DND-41 (cell line): ENCODE results near the gene RIN3.

Experiments
- ATAC-seq: fragments of 200-7000 bp; cut with Tn5 transposase; 3 replicates; pipeline ENCODE4 v1.9.1; 2021; ENCODE audit warnings: low read depth; ENCODE audit not compliant: insufficient read depth
- DNase-seq: peaks from one replicate; pipeline ENCODE4 v3.0.0-alpha.2; 2020
- H2AFZ ChIP-seq: 2 replicates; pipeline ENCODE4 v1.6.0; 2012; ENCODE audit warnings: low read depth, low read length
- H3K27ac ChIP-seq: 2 replicates; pipeline ENCODE4 v1.5.1; 2012; ENCODE audit warnings: low read length, inconsistent platforms
- H3K27me3 ChIP-seq: fragments of 200-600 bp; sonication (generic); 2 replicates; pipeline ENCODE4 v1.6.0; 2012; ENCODE audit warnings: low read length, mild to moderate bottlenecking, inconsistent platforms; ENCODE audit not compliant: insufficient read depth, poor library complexity
- H3K36me3 ChIP-seq: 2 replicates; pipeline ENCODE4 v1.5.1; 2012; ENCODE audit warnings: low read length, inconsistent platforms; ENCODE audit not compliant: insufficient read depth
- H3K4me1 ChIP-seq: 2 replicates; pipeline ENCODE4 v1.5.1; 2012; ENCODE audit warnings: mild to moderate bottlenecking, low read length; ENCODE audit not compliant: insufficient read depth
- H3K4me2 ChIP-seq: 2 replicates; pipeline ENCODE4 v1.6.0; 2012; ENCODE audit warnings: mild to moderate bottlenecking, moderate library complexity, low read length, inconsistent platforms; ENCODE audit not compliant: insufficient read depth
- H3K4me3 ChIP-seq, 2 experiments: fragments of 200-600 bp in 1 of 2; shearing (Covaris generic) in 1 of 2; 2 replicates each; pipeline ENCODE4 v1.5.1; 2012 to 2016; ENCODE audit warnings: inconsistent platforms in 2 of 2, low read length in 2 of 2, mild to moderate bottlenecking in 2 of 2, low read depth in 1 of 2, moderate library complexity in 1 of 2
- H3K79me2 ChIP-seq: 2 replicates; pipeline ENCODE4 v1.6.0; 2012; ENCODE audit warnings: low read length, inconsistent platforms; ENCODE audit not compliant: insufficient read depth
- H3K9ac ChIP-seq: 2 replicates; pipeline ENCODE4 v1.6.0; 2012; ENCODE audit warnings: low read depth, mild to moderate bottlenecking, inconsistent platforms, low read length, moderate library complexity
- H3K9me3 ChIP-seq: 2 replicates; pipeline ENCODE4 v1.5.1; 2012; ENCODE audit warnings: low read length, moderate library complexity, mild to moderate bottlenecking, inconsistent platforms; ENCODE audit not compliant: insufficient read depth, severe bottlenecking
- H4K20me1 ChIP-seq: 2 replicates; pipeline ENCODE4 v1.6.0; 2012; ENCODE audit warnings: low read length; ENCODE audit not compliant: insufficient read depth
- EZH2 ChIP-seq: IDR thresholded peaks from 3 replicates; pipeline ENCODE4 v1.6.1; 2012; ENCODE audit warnings: borderline replicate concordance, low read depth, mild to moderate bottlenecking, moderate library complexity, low read length, inconsistent platforms; ENCODE audit not compliant: severe bottlenecking
- TF ChIP-seq, protein P1 (sequence below): IDR thresholded peaks from 2 replicates; pipeline ENCODE4 v1.5.1; 2012; ENCODE audit warnings: borderline replicate concordance, low read length, moderate library complexity, mild to moderate bottlenecking; ENCODE audit not compliant: poor library complexity, severe bottlenecking; ENCODE audit errors: extremely low read depth

RIN3 gene

DNA sequence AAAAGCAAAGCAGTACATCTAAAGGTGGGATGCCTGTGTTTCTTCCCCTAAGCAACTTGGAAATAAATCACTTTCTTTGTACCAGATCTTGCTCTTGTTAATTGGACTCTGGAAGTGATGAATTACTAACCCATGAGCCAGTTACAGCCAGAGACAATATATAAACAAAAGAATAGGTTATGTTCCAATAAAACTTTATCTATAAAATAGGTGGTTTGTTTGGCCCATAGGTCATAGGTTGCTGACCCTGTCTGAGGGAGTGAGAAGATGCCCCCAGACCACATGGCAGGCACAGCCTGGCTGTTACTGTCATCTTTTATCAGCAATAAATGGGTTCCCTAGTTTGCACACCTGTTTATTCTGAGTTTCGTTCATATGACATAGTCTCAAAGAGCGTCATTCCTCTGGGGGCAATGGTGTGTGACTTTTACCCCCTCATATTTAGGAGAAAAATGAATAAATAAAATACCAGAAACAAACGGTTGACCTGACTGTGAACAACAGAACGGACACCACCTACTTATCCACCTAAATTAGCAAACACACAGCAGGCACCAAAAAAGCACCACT, 224.1 kb downstream of the RIN3 start:
- H3K4me3 ChIP-seq: no peak overlapping the region
- H3K4me2 ChIP-seq: no peak overlapping the region
- ATAC-seq: no peak
- TF ChIP-seq EZH2: no peak
- TF ChIP-seq, protein P1, sequence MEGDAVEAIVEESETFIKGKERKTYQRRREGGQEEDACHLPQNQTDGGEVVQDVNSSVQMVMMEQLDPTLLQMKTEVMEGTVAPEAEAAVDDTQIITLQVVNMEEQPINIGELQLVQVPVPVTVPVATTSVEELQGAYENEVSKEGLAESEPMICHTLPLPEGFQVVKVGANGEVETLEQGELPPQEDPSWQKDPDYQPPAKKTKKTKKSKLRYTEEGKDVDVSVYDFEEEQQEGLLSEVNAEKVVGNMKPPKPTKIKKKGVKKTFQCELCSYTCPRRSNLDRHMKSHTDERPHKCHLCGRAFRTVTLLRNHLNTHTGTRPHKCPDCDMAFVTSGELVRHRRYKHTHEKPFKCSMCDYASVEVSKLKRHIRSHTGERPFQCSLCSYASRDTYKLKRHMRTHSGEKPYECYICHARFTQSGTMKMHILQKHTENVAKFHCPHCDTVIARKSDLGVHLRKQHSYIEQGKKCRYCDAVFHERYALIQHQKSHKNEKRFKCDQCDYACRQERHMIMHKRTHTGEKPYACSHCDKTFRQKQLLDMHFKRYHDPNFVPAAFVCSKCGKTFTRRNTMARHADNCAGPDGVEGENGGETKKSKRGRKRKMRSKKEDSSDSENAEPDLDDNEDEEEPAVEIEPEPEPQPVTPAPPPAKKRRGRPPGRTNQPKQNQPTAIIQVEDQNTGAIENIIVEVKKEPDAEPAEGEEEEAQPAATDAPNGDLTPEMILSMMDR: no peak
- H2AFZ ChIP-seq: no peak overlapping the region
- no peaks in the 10 kb centered on the region for H3K4me1 ChIP-seq
- no peaks in the 10 kb centered on the region for H3K27me3 ChIP-seq
- H3K79me2 ChIP-seq: no peaks in the 10 kb centered on the region
- H3K9me3 ChIP-seq: no peaks in the 10 kb centered on the region
- no peak overlapping the region for H3K27ac ChIP-seq
- H3K9ac ChIP-seq: no peak overlapping the region
- no peak for DNase-seq
- H4K20me1 ChIP-seq: no peaks in the 10 kb centered on the region
- H3K36me3 ChIP-seq: no peaks in the 10 kb centered on the region
